GM19397 (cell line): ENCODE measurements around the gene RPL3.

Source experiments
- ATAC-seq: cut with Tn5 transposase; IDR thresholded peaks from one replicate; pipeline ENCODE4 v1.9.1; 2021; ENCODE audit warnings: mild to moderate bottlenecking, moderate library complexity; ENCODE audit not compliant: unreplicated experiment

The RPL3 gene

DNA sequence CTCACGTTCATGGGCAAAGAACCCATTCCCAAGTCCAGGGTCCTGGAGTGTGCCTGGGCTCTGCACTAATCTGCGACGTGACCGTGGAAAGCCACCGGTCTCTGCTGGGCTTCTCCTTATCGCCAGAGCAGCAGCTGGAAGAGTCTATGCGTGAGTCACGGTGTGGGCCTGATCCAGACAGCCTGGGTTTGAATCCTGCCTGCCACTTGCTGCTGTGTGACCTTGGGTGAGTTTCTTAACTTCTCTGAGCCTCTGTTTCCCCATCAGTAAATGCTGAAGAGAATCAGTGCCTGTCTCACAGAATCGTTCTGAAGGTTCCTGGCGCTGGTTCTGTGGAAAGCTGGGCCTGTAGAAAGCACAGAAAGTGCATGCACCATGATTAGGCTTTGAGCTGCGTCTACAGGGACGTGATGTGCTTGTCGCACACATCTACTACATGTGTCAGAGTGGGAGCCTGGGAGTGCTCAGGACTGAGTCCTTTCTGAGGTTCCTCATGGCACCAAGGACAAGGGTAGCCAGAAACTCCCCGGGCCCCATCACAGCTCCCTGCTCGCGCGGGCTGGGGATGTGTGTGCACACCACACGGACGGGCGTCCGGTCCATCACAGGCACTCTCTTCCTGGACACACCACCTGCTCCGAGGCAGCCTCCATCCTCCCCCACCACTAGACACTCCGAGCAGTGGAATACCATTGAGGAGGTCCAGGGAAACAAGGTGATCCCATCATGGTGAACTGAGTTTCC lies 54.1 kb downstream of the RPL3 start:
- no peak for ATAC-seq

DNA sequence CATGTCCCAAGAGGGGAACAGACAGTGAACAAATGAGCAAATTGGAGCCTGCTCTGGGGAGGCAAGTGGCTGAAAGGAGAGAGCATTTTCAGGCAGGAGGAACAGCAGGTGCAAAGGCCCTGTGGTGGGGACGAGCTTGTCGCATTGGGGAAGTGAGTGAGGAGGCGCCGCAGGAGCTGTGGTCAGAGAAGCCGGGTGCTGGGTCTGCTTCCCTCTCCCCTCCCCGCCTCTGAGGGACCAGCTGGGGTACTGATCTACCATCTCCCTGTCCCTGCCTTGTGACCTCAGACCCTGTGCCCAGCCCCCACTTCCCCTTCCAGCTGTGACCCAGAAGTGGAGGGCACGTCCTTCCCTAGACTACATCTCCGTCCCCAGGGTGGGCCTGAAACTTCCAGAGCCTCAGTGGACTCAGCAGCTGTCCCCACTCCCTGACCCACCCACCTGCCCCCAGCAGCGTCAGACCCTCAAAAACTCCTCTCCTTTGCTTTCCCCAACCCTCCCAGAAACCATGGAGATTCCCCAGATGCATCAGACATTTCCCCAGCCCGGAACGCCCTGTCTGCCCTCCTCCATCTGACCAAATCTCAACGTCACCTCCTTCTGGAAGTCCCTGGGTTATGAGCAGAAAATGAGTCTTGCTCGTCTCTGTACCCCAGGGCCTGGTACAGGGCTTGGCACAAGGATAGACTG lies 54.9 kb downstream of the RPL3 start:
- no peak for ATAC-seq

DNA sequence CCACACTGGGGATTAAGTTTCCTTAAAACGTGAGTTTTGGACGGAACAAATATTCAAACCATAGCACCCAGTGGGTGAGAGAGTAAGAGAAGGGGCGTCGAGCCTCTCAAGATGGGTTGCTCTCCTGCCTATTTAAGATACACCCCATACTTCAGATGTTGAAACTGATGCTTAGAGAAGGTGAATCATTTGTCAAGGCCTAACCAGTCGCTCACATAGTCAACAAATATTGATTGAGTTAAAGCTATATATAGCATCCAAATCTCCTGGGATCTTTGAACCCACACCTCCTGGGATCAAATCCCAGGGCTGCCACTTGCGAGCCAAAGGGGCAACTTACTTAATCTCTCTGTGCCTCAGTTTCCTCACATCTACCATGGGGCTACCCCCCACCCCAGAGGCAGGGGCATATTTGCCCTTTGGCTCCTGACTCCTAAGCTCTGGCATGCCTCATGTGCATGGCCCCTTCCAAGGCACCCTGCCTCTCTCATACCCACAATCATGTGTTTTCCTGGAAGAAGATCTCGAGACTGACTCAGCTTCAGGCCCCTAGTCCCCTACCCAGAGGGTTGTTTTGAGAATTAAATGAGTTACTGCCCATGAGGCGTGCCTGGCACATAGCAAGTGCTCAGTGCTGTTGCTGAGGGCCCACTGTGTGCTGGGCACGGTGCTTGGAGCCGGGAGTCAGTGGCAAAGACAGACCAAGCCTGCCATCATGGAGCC lies 55.6 kb downstream of the RPL3 start:
- ATAC-seq, result no peak
